ENCODE measurements around the gene DAB2IP. TPM values are rescaled to one million over a fixed set of nuclear protein-coding genes. Genes with fewer than 3 reads are reported as not detected.

DAB2IP gene
- total and polyA plus RNA-seq, 2 donors (not counting 1 experiment from before 2014, with no cell fraction given) = 14.6 to 16.5 TPM

DNA sequence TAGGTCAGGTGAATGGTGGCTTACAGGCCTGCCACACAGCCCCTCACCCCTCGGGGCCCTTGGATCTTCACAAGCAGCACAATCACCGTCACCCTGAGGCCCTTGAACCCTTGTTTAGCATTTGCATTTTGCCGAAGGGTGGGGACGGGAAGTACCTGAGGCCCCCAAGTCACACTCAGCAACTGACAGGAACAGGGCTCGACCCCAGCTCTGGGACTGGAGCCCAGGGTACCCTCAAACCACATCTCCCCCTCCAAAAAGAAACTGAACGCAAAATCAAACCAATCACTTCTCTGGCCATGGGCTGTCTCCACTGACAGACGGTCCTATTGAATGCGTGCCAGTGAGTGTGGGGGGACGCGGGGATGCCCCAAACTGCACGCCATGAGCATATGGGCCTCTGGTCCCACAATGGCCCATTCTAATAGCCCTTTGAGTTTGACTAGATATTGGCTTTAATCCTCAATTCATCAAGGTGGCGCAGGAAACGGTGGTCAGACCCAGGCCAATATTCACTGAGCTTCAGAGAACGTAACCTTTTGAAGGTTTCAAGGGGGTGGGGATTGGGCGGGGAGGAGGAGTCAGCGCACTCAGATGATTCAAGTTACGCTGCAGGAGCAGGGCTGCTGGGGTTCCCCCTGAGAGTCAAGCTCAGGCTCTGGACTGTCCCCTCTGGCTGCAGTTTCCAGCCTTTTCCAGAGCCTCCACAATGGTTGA, 176.0 kb downstream of the DAB2IP start:
- Histone ChIP-seq H3K9me3 (ENCODE audit: control insufficient read depth, insufficient read depth, low read depth, low read length) (no peaks in the 10 kb centered on the region), H3K27me3 (ENCODE audit: control insufficient read depth, insufficient read depth, low read length) (no peaks in the 10 kb centered on the region), H3K36me3 (ENCODE audit: control insufficient read depth, insufficient read depth, low read length) (no peaks in the 10 kb centered on the region), H3K4me2 (ENCODE audit: extremely low read depth, insufficient read depth, low read length) (no peak overlapping the region), H3K4me3 (replicated peaks in 1 of 4; ENCODE audit: control extremely low read depth in 1 of 4, insufficient read depth in 1 of 4, low read depth in 3 of 4, low read length in 4 of 4) (no peak overlapping the region), H3K9ac (ENCODE audit: insufficient read depth, low read length) (no peak overlapping the region), H2AFZ (ENCODE audit: low read length) (no peak overlapping the region), H3K79me2 (ENCODE audit: control insufficient read depth, insufficient read depth, low read length) (no peaks in the 10 kb centered on the region), H4K20me1 (ENCODE audit: control insufficient read depth, extremely low read depth, insufficient read depth, low read length) (no peaks in the 10 kb centered on the region), H3K27ac (ENCODE audit: insufficient read depth, low read length) (no peak overlapping the region), H3K4me1 (ENCODE audit: control insufficient read depth, extremely low read depth, insufficient read depth, low read length) (no peaks in the 10 kb centered on the region)
- no peak for TF ChIP-seq EZH2 (IDR thresholded peaks at IDR 0.05; ENCODE audit: low read length, missing control alignments)
- TF ChIP-seq, protein P1, sequence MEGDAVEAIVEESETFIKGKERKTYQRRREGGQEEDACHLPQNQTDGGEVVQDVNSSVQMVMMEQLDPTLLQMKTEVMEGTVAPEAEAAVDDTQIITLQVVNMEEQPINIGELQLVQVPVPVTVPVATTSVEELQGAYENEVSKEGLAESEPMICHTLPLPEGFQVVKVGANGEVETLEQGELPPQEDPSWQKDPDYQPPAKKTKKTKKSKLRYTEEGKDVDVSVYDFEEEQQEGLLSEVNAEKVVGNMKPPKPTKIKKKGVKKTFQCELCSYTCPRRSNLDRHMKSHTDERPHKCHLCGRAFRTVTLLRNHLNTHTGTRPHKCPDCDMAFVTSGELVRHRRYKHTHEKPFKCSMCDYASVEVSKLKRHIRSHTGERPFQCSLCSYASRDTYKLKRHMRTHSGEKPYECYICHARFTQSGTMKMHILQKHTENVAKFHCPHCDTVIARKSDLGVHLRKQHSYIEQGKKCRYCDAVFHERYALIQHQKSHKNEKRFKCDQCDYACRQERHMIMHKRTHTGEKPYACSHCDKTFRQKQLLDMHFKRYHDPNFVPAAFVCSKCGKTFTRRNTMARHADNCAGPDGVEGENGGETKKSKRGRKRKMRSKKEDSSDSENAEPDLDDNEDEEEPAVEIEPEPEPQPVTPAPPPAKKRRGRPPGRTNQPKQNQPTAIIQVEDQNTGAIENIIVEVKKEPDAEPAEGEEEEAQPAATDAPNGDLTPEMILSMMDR (conservative IDR thresholded peaks at IDR 0.05 in 1 of 2, IDR thresholded peaks at IDR 0.05 in 1 of 2; ENCODE audit: low read depth in 1 of 2, low read length in 2 of 2) = no peak
- DNase-seq (ENCODE audit: low read depth in 2 of 2) = no peak

DNA sequence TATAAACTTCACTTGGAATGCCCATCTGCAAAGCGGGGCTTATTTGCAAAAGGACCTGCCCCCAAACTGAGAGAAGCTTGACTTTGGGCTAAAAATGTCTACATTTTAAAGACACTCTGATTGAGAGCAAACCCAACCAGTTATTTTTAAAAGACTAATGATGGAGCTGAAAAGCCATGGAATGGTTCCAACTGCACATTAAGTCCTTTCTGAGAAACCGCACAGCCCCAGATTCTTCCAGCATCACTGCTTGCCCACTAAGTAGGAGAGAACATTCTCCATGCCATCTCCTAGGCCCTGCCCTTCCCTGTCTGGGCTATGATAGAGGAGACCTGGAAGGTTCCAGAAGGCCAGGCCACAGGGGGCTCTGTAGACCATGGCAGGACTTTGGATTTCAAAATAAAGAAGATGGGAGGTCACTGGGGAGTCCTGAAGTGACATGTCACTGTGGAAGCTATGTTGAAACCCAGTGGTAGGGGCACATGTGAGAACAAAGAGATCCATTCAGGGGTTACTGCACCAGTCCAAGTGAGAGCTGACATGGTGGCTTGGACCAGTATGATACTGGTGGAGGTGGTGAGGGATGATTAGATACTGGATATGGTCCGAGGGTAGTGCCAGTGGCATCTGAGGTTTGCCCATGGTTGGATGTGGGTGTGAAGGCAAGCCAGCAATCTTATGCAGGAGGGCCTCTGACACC, 179.2 kb downstream of the DAB2IP start:
- H3K9me3 ChIP-seq (ENCODE audit: control insufficient read depth, insufficient read depth, low read depth, low read length) = no peaks in the 10 kb centered on the region
- TF ChIP-seq, protein P1 (conservative IDR thresholded peaks at IDR 0.05 in 1 of 2, IDR thresholded peaks at IDR 0.05 in 1 of 2; ENCODE audit: low read depth in 1 of 2, low read length in 2 of 2) = no peak
- TF ChIP-seq EZH2 (IDR thresholded peaks at IDR 0.05; ENCODE audit: low read length, missing control alignments) = no peak
- no peak overlapping the region for H3K4me3 ChIP-seq (replicated peaks in 1 of 4; ENCODE audit: control extremely low read depth in 1 of 4, insufficient read depth in 1 of 4, low read depth in 3 of 4, low read length in 4 of 4)
- no peak overlapping the region for H3K4me2 ChIP-seq (ENCODE audit: extremely low read depth, insufficient read depth, low read length)
- H3K36me3 ChIP-seq (ENCODE audit: control insufficient read depth, insufficient read depth, low read length) = no peaks in the 10 kb centered on the region
- no peaks in the 10 kb centered on the region for H3K79me2 ChIP-seq (ENCODE audit: control insufficient read depth, insufficient read depth, low read length)
- H3K27ac ChIP-seq (ENCODE audit: insufficient read depth, low read length) = no peak overlapping the region
- peak in 1 of 2 donors; percentile 17 for DNase-seq (ENCODE audit: low read depth in 2 of 2)
- no peak overlapping the region for H3K9ac ChIP-seq (ENCODE audit: insufficient read depth, low read length)
- H3K27me3 ChIP-seq (ENCODE audit: control insufficient read depth, insufficient read depth, low read length) = no peaks in the 10 kb centered on the region
- no peaks in the 10 kb centered on the region for H3K4me1 ChIP-seq (ENCODE audit: control insufficient read depth, extremely low read depth, insufficient read depth, low read length)
- no peaks in the 10 kb centered on the region for H4K20me1 ChIP-seq (ENCODE audit: control insufficient read depth, extremely low read depth, insufficient read depth, low read length)
- H2AFZ ChIP-seq (ENCODE audit: low read length) = no peak overlapping the region

DNA sequence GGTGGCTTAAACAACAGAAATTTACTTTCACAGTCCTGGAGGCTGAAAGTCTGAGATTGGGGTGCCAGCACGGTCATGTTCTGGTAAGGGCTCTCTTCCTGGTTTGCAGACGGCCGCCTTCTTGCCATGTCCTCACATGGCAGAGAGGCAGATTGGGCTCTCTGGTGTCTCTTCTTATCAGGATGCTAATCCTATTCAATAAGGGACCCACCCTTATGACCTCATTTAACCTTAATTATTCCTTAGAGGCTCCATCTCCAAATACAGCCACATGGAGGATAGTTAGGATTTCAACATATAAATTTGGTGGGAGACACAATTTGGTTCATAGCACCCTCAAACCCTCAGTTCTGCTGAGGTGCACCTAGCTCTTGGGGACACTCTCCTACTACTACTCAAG, 180.4 kb downstream of the DAB2IP start:
- no peaks in the 10 kb centered on the region for H3K36me3 ChIP-seq (ENCODE audit: control insufficient read depth, insufficient read depth, low read length)
- no peaks in the 10 kb centered on the region for H4K20me1 ChIP-seq (ENCODE audit: control insufficient read depth, extremely low read depth, insufficient read depth, low read length)
- no peak overlapping the region for H3K27ac ChIP-seq (ENCODE audit: insufficient read depth, low read length)
- no peak overlapping the region for H3K4me3 ChIP-seq (replicated peaks in 1 of 4; ENCODE audit: control extremely low read depth in 1 of 4, insufficient read depth in 1 of 4, low read depth in 3 of 4, low read length in 4 of 4)
- no peaks in the 10 kb centered on the region for H3K79me2 ChIP-seq (ENCODE audit: control insufficient read depth, insufficient read depth, low read length)
- no peaks in the 10 kb centered on the region for H3K9me3 ChIP-seq (ENCODE audit: control insufficient read depth, insufficient read depth, low read depth, low read length)
- no peak overlapping the region for H3K4me2 ChIP-seq (ENCODE audit: extremely low read depth, insufficient read depth, low read length)
- H3K4me1 ChIP-seq (ENCODE audit: control insufficient read depth, extremely low read depth, insufficient read depth, low read length) = no peaks in the 10 kb centered on the region
- H3K9ac ChIP-seq (ENCODE audit: insufficient read depth, low read length) = no peak overlapping the region
- no peaks in the 10 kb centered on the region for H3K27me3 ChIP-seq (ENCODE audit: control insufficient read depth, insufficient read depth, low read length)
- DNase-seq (ENCODE audit: low read depth in 2 of 2) = no peak
- no peak overlapping the region for H2AFZ ChIP-seq (ENCODE audit: low read length)
- no peak for TF ChIP-seq EZH2 (IDR thresholded peaks at IDR 0.05; ENCODE audit: low read length, missing control alignments)
- TF ChIP-seq, protein P1 (conservative IDR thresholded peaks at IDR 0.05 in 1 of 2, IDR thresholded peaks at IDR 0.05 in 1 of 2; ENCODE audit: low read depth in 1 of 2, low read length in 2 of 2) = no peak
